CD14-positive monocyte (primary cell): Measurements from ENCODE around the gene PLIN3. TPM values are rescaled to one million over a fixed set of nuclear protein-coding genes. Genes with fewer than 3 reads are reported as not detected.

ENCODE experiments used
- DNase-seq, 3 donors: peaks; one replicate each; pipeline ENCODE4 v3.0.0-alpha.2; 2011 to 2022
- H2AFZ ChIP-seq: 2 replicates; pipeline ENCODE4 v1.6.0; 2012; ENCODE audit warnings: mild to moderate bottlenecking, low read depth, low read length, inconsistent platforms; ENCODE audit not compliant: insufficient read depth, poor library complexity, severe bottlenecking
- H3K27ac ChIP-seq, 2 donors: 1 replicate in 1 of 2; 2 replicates in 1 of 2; pipeline ENCODE4 v1.5.1; 2012 to 2013; ENCODE audit warnings: low read length in 2 of 2, control low read depth in 1 of 2, inconsistent platforms in 1 of 2, low read depth in 1 of 2, mild to moderate bottlenecking in 1 of 2
- H3K27me3 ChIP-seq, 2 donors: one replicate each; pipeline versions ENCODE4 v1.6.0 to v1.6.1; 2011 to 2013; ENCODE audit warnings: low read length in 2 of 2; ENCODE audit not compliant: control insufficient read depth in 2 of 2, insufficient read depth in 2 of 2
- H3K36me3 ChIP-seq, 2 donors: replicated peaks in 1 of 2; 1 replicate in 1 of 2; 2 replicates in 1 of 2; pipeline versions ENCODE4 v1.5.1 to v1.6.1; 2012 to 2013; ENCODE audit warnings: low read length in 2 of 2, control low read depth in 1 of 2, inconsistent platforms in 1 of 2, mild to moderate bottlenecking in 1 of 2; ENCODE audit not compliant: insufficient read depth in 2 of 2, control insufficient read depth in 1 of 2
- H3K4me1 ChIP-seq, 2 donors: 1 replicate in 1 of 2; 2 replicates in 1 of 2; pipeline versions ENCODE4 v1.5.1 to v1.6.1; 2012 to 2013; ENCODE audit warnings: low read length in 2 of 2, control low read depth in 1 of 2, inconsistent platforms in 1 of 2, mild to moderate bottlenecking in 1 of 2, moderate library complexity in 1 of 2; ENCODE audit not compliant: insufficient read depth in 2 of 2, control insufficient read depth in 1 of 2
- H3K4me2 ChIP-seq: replicated peaks from 2 replicates; pipeline ENCODE3; 2012; ENCODE audit warnings: low read length, moderate library complexity, mild to moderate bottlenecking; ENCODE audit not compliant: poor library complexity, severe bottlenecking; ENCODE audit errors: extremely low read depth
- H3K4me3 ChIP-seq, 3 experiments: fragments of 200-600 bp in 1 of 3; sonication (generic) in 1 of 3; replicated peaks in 1 of 3; 1 replicate in 2 of 3; 2 replicates in 1 of 3; pipeline ENCODE4 v1.5.1; 2011 to 2013; ENCODE audit warnings: low read length in 3 of 3, mild to moderate bottlenecking in 3 of 3, control low read depth in 2 of 3, low read depth in 2 of 3, inconsistent platforms in 1 of 3, moderate library complexity in 1 of 3
- H3K79me2 ChIP-seq: 2 replicates; pipeline ENCODE4 v1.6.0; 2012; ENCODE audit warnings: mild to moderate bottlenecking, control low read depth, inconsistent platforms, low read length, moderate library complexity; ENCODE audit not compliant: insufficient read depth
- H3K9ac ChIP-seq: 2 replicates; pipeline ENCODE4 v1.6.0; 2017; ENCODE audit warnings: low read length, mild to moderate bottlenecking; ENCODE audit not compliant: insufficient read depth, poor library complexity, severe bottlenecking
- H3K9me3 ChIP-seq, 2 donors: replicated peaks in 1 of 2; 1 replicate in 1 of 2; 2 replicates in 1 of 2; pipeline versions ENCODE4 v1.5.1 to v1.6.1; 2012 to 2013; ENCODE audit warnings: low read length in 2 of 2, control low read depth in 1 of 2; ENCODE audit not compliant: control insufficient read depth in 1 of 2, insufficient read depth in 1 of 2
- H4K20me1 ChIP-seq: 2 replicates; pipeline ENCODE4 v1.6.0; 2012; ENCODE audit warnings: mild to moderate bottlenecking, low read length, control low read depth, moderate library complexity; ENCODE audit not compliant: insufficient read depth
- H3K27ac Mint-ChIP-seq, 7 donors: one replicate each; pipeline ENCODE4 v1.8.0; 2020; ENCODE audit warnings: mild to moderate bottlenecking in 7 of 7, mixed read lengths in 7 of 7, moderate library complexity in 6 of 7, inconsistent platforms in 2 of 7
- H3K27me3 Mint-ChIP-seq, 3 donors: one replicate each; pipeline ENCODE4 v1.8.0; 2021 to 2022; ENCODE audit warnings: low read depth in 3 of 3, mild to moderate bottlenecking in 3 of 3, mixed read lengths in 3 of 3, moderate library complexity in 3 of 3, inconsistent platforms in 1 of 3
- H3K36me3 Mint-ChIP-seq, 2 donors: one replicate each; pipeline ENCODE4 v1.8.0; 2020; ENCODE audit warnings: mixed read lengths in 2 of 2, inconsistent platforms in 1 of 2, mild to moderate bottlenecking in 1 of 2
- H3K4me1 Mint-ChIP-seq: one replicate; pipeline ENCODE4 v1.8.0; 2020; ENCODE audit warnings: mild to moderate bottlenecking, mixed read lengths
- H3K4me3 Mint-ChIP-seq, 2 donors: one replicate each; pipeline ENCODE4 v1.8.0; 2020; ENCODE audit warnings: mild to moderate bottlenecking in 2 of 2, mixed read lengths in 2 of 2, moderate library complexity in 1 of 2
- H3K9me3 Mint-ChIP-seq, 7 donors: one replicate each; pipeline ENCODE4 v1.8.0; 2020 to 2022; ENCODE audit warnings: mixed read lengths in 7 of 7, mild to moderate bottlenecking in 6 of 7, moderate library complexity in 6 of 7, inconsistent platforms in 2 of 7
- CTCF ChIP-seq: fragments of 200-600 bp; IDR thresholded peaks from one replicate; pipeline ENCODE4 v1.8.0; 2022; ENCODE audit warnings: antibody characterized with exemption, mild to moderate bottlenecking
- WGBS: methylation state at CpG from one replicate; pipeline ENCODE4 v1.1.5; 2013; ENCODE audit warnings: missing lambda C conversion rate; ENCODE audit not compliant: insufficient coverage; 5-methylcytosine and 5-hydroxymethylcytosine counted together
- intact Hi-C, 2 donors: fragments of 100-400 bp; cut with micrococcal nuclease; formaldehyde crosslinking; loops; one replicate each; pipeline versions ENCODE4 v1.15.0 to v1.15.1; 2023
- polyA plus RNA-seq, 3 donors: library from polyadenylated mRNA; depleted of rRNA in 1 of 3; unstranded in 2 of 3; stranded (reverse) in 1 of 3; fragments of 300-500 nt in 2 of 3; fragments of >200 nt in 1 of 3; fragmentation: Illumina TruSeq in 2 of 3; gene quantifications; 1 replicate in 2 of 3; 2 replicates in 1 of 3; pipeline ENCODE4 v1.2.3, GENCODE V29; 2012 to 2021

Gene PLIN3
- polyA plus RNA-seq, 3 donors: 78.8 to 151 (median 138) TPM

- TF ChIP-seq CTCF: no peak
- no peak overlapping the region for H3K27ac Mint-ChIP-seq
Measured at GRCh38 chr19:4908781-4909155, 41.3 kb upstream of the PLIN3 start.

GRCh38 chr19:4908360-4908759, 40.9 kb upstream of the PLIN3 start:
- intact Hi-C loops: no loop called here
- H3K9me3 Mint-ChIP-seq: no peaks in the 10 kb centered on the region
- Histone ChIP-seq H3K27ac (no peak overlapping the region), H4K20me1 (peaks cover 61% of the 10 kb centered on the region), H3K9ac (no peak overlapping the region), H3K9me3 (no peaks in the 10 kb centered on the region), H3K79me2 (peaks cover 50% of the 10 kb centered on the region), H3K4me2 (no peak overlapping the region), H3K4me1 (peaks cover 33 to 43% of the 10 kb centered on the region in 2 donors), H3K4me3 (no peak overlapping the region), H2AFZ (no peak overlapping the region), H3K27me3 (no peaks in the 10 kb centered on the region), H3K36me3 (peaks cover 0 to 6% of the 10 kb centered on the region in 2 donors)
- peaks cover 45% of the 10 kb centered on the region for H3K4me1 Mint-ChIP-seq
- H3K27ac Mint-ChIP-seq: peak overlapping the region in 1 of 7 donors; percentile 86
- H3K27me3 Mint-ChIP-seq: peaks cover 0 to 2% (median 0%) of the 10 kb centered on the region in 3 donors
- TF ChIP-seq CTCF: no peak
- 84% methylated on average over 4 of the region's 5 CpGs for WGBS
- H3K4me3 Mint-ChIP-seq: peak overlapping the region in 1 of 2 donors; percentile 9
- DNase-seq: no peak
- H3K36me3 Mint-ChIP-seq: peaks cover 6 to 14% of the 10 kb centered on the region in 2 donors

More at GRCh38 chr19:4908781-4909155, 41.3 kb upstream of the PLIN3 start:
- Histone ChIP-seq H3K9ac (no peak overlapping the region), H3K4me1 (peaks cover 37 to 47% of the 10 kb centered on the region in 2 donors), H3K4me3 (no peak overlapping the region), H3K4me2 (peak overlapping the region; percentile 89), H3K27me3 (no peaks in the 10 kb centered on the region), H3K27ac (no peak overlapping the region), H4K20me1 (peaks cover 61% of the 10 kb centered on the region), H3K9me3 (no peaks in the 10 kb centered on the region), H3K79me2 (peaks cover 54% of the 10 kb centered on the region), H2AFZ (no peak overlapping the region), H3K36me3 (peaks cover 0 to 6% of the 10 kb centered on the region in 2 donors)
- Mint-ChIP-seq H3K4me1 (peaks cover 46% of the 10 kb centered on the region), H3K36me3 (peaks cover 6 to 17% of the 10 kb centered on the region in 2 donors), H3K27me3 (peaks cover 0 to 2% (median 0%) of the 10 kb centered on the region in 3 donors), H3K9me3 (no peaks in the 10 kb centered on the region), H3K4me3 (peak overlapping the region in 1 of 2 donors; percentile 67)
- WGBS: 91% methylated on average over 15 of the region's 15 CpGs
- intact Hi-C loops: no loop called here
- DNase-seq: no peak
